Measurements from ENCODE around the gene CLCN4.

The CLCN4 gene

GRCh38 chrX:10130354-10130753 is 26.4 kb upstream of the CLCN4 start:
- no peak for DNase-seq (ENCODE audit: low spot score)

DNA sequence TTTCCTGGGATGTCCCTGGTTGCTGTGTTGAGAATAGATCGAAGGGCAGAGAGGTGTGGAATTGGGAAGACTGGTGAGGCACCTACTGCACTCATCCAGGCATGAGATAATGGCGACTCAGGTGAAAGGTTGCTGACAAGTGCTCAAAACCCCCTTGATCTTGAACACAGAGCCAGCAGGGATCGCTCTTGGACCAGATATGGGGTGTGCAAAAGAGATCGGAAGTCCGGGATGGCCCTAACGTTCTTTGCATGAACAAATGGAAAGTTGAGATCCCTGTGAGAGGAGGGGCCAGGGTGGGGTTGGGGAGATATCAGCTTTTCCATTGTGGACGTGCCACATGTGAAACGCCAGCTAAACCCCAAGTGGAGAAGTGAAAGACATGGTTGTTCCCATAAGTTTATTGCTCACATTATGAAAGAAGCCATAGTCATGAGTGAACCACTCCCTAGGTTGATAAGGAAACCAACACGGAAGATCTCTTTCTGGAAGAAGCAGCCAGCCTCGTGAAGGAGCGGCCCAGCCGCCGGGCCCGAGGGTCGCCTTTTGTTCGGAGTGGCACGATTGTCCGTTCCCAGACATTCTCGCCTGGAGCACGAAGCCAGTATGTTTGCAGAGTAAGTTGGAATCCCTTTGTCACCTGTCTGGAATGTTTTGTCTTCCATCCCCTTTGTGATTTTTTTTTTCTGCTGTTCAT is 22.6 kb upstream of the CLCN4 start:
- DNase-seq (ENCODE audit: low spot score) = no peak

DNA sequence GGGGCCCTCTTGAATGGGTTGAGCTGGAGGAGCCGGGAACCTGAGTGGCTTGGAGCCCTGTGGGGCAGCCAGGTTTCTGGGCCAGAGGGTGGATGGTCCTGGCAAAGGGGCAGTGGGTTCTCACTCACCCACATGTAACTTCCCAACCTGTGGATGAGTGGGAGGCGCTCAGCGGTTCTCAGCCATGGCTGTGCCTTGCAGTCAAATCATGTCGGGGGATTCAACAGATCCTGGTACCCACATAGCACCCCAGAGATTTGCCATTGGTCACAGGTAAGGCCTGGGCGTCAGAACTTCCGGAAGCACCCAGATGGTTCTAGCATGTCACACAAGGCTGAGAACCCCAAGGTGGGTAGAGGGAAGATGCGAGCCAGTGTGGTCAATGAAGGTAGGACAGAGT is 21.9 kb upstream of the CLCN4 start:
- no peak for DNase-seq (ENCODE audit: low spot score)

GRCh38 chrX:10135561-10136399 is 21.0 kb upstream of the CLCN4 start:
- no peak for DNase-seq (ENCODE audit: low spot score)

- DNase-seq (ENCODE audit: low spot score) = no peak
Measured at GRCh38 chrX:10138726-10139125, 18.0 kb upstream of the CLCN4 start.

GRCh38 chrX:10140264-10140663 is 16.5 kb upstream of the CLCN4 start:
- no peak for DNase-seq (ENCODE audit: low spot score)

DNA sequence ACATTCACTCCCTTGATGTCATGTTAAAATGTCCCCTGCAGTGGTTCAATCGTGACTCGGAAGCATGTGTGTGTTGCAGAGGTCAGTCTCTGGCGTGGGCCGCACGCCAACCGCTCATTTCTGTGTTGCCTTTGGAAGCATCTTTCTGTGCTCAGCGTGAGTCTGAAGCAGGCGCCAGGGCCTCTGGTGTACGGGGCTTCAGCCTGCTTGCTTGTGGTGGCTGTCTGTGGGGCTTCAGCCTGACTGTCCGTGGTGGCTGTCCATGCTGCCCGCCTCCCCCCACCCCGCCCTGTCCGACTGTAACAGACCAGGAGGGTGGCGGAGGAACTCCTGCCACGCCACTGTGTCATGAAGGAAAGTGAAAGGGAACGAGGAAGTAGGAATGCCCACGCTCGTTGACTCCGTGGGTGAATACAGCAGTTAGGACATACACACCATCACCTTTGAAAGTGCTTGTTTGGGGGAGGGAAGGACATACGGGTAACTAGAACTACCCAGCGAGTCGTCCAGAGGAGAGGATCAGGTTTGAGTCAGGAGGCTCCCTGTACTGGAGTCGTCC is 14.7 kb upstream of the CLCN4 start:
- no peak for DNase-seq (ENCODE audit: low spot score)

GRCh38 chrX:10143071-10143983 is 13.4 kb upstream of the CLCN4 start:
- no peak for DNase-seq (ENCODE audit: low spot score)

DNA sequence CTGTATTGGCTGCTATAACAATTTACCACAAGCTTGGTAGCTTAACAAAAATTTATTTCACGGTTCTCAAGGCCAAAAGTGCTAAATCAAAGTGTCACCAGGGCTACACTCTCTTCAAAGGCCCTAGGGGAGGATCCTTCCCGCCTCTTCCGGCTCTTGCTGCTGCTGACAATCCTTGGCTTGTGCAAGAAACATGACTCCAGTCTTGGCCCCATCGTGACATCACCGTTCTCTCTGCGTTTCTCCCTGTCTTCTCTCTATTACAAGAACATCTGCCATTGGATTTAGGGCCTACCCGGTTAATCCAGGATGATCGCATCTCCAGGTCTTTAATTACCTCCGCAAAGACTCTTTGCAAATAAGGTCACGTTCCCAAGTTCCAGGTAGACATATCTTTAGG is 10.4 kb upstream of the CLCN4 start:
- no peak for DNase-seq (ENCODE audit: low spot score)

DNA sequence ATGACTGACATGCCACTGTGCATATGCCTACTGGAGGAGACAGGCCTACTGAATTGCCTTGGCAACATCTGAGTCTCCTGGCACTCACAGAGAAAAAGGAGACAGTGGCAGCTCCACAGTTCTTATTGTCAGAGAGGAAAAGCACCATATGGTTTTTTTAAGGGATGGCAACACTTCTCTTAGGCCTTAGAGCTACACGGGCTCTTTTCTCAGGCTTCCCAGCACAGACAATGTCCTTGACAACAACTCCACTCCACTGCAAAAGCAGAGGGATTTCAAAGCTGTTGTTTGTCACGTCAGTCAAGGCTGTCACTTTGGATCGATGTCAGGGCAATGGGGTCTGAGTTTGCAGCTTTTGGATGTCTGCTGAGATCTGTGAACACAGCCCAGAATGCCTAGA is 4.7 kb upstream of the CLCN4 start:
- no peak for DNase-seq (ENCODE audit: low spot score)

- no peak for DNase-seq (ENCODE audit: low spot score)
Measured at GRCh38 chrX:10155137-10155536, 1.6 kb upstream of the CLCN4 start.

- no peak for DNase-seq (ENCODE audit: low spot score)
Measured at GRCh38 chrX:10157032-10157341, 212 bp downstream of the CLCN4 start.

DNA sequence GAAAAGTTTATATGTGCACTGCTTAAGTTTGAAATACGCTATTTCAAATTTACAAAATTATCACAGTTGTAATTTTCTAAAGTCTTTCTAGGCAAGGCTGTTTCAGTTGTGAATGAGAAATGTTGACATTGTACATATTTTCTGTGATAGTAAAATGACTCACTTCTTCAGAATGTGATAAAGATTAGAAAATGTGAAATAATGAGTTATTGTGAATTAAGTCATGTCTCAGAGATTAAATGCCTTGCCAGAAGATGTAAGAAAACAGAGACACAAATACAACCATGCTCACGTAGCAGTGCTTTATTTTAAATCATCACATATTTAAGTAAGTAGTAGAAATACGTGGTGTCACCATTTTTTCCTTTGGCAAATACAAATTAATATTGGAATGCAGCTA is 768 bp downstream of the CLCN4 start:
- no peak for DNase-seq (ENCODE audit: low spot score)

DNA sequence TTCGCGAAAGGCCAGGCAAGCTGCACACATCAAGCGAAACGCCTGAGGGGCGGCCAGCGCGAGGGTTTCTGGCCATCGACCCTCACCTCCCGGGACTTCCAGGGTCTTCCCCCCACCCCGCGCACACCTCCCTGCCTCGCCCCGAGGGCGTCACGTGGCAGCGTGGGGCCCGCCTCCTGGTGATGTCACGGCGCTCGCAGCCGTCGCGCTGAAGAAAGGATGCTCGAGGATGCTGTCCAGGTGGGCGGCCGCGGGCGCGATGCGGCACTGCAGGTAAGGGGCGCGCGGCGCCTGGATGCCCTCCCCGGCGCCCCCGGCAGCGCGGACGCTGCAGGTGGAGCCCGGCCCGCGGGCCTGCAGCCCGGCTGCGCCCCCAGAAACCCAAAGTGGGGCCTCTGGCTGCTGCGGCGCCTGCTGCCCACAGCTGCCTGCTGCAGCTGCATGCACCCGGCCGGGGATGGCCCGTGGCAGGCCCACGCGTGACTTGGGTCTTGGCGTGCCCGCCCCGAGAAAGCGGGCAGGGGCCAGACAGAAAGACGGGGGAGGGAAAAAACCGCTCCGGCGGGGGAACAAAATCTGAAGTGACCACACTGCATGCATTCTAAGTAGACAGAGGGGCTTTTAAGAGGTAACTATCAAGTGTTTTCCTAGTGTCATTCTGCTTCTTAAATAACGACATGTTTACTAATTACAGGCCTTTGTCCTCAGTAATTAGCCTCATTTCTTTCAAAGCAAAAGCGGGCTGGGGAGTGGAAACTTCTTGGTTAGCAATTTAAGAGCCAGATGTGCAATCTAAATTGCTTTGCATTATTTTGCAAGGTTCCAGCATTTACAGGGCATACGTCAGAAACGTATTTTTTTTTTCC is 1.7 kb downstream of the CLCN4 start:
- no peak for DNase-seq (ENCODE audit: low spot score)

DNA sequence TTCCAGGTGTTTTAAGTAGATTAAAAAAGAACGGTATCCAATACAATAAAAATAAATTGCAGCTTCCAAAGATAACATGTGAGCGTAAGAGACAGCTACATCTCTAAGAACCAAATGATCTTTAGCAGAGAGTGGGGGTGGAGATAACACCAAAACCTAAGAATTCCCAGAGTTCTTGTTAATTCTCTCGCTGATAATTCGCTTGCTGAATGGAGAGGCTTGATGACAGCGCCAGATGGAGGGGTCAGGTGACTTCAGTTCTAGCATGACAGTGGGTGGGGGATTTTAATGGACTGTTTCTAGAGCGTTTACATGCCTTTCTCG is 2.3 kb downstream of the CLCN4 start:
- no peak for DNase-seq (ENCODE audit: low spot score)

- no peak for DNase-seq (ENCODE audit: low spot score)
Measured at GRCh38 chrX:10160211-10160610, 3.4 kb downstream of the CLCN4 start.

DNA sequence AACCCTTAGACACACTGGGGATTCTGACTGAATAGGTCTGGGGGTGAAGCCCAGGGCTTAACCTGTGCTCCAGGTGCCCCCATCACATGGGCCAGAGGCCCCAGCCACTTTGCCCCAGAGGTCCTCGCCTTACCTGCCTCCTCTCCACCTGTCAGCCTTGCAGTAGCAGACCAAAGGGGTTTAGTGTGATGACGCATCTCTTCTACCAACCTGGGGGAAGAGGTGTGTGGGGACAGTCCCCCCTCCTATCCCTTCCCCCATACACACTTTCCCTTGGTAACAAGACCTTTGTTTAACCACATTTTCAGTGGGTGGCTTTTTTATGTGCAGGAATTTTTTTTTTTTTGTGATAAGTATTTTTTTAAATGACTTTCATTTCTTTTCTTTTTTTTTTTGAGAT is 6.3 kb downstream of the CLCN4 start:
- DNase-seq (ENCODE audit: low spot score) = no peak

DNA sequence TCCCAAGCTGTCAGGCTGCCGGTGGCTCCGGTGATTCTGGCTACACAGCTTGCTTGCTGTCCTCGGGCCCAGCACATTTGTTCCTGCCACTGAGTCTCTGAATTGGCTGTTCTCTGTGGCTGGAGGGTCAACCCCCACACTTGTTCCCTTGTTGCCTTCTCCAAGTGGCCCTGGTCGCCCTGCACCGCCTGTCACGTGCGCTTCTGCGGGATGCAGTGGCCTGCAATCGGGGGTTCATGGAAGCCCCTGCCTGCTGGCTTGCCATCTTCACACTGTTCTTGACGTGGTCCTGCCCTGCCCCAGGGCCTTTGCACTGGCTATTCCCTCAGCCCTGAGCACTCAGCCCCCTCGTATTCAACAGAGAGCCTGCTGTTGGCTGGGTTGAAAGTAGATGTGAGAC is 8.1 kb downstream of the CLCN4 start:
- DNase-seq (ENCODE audit: low spot score) = no peak

DNA sequence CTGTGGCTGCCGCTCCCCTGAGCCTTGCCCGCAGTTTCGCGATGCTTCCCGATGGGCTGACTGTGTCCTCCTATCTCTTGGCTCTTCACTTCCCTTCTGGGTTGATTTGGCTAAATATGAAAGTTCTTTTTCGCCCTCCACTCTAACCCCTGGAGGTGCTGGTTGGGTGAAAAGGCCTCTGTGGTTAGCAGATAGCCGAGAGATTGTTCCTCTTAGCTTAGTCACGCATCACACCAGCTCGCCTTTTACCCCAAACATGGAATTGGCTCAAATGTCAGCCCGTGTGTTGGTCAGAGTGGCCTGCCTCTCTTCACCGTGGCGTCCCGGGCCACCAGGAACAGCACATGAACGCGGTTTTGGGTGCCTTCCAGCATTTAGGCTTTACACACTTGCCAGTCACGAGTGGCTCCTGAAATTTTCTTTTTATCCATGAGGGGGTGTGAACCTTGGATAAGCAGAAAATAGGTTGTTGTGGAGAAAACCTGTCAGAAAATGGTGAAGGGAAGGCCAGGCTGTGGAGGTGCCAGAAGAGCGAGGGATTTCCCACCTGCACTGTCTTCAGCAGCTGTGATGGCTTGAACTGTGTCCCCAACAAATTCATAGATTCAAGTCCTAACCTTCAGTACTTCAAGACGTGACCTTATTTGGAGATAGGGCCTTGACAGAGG is 8.9 kb downstream of the CLCN4 start:
- DNase-seq (ENCODE audit: low spot score) = no peak

- DNase-seq (ENCODE audit: low spot score) = no peak
Measured at GRCh38 chrX:10166248-10166716, 9.5 kb downstream of the CLCN4 start.

DNA sequence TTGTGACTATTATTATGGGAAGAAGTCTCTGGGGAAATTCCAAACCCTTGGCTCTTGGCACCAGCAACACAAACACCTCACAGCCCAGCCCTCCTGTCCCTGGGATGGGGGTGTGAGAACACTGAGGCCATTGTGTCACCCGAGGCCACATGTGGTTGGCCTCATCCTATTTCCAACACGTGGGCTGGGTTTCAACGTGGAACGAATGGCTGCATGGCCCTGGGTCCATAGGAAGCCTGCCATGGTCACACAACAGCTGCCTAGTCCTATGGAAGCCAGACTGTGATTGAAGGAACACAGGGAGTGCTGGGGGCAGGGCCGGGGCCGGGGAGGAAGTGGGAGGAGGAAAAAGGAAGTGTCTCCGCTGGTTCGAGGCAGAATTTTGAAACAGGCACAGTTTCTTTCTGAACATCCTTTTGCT is 10.0 kb downstream of the CLCN4 start:
- DNase-seq (ENCODE audit: low spot score) = no peak

All from CD4-positive, alpha-beta T cell treated with Interleukin-2 at 100 ng/mL for 4 hours (primary cell).